SHP77 treated with DMSO at 0.1 percent for 48 hours (cell line): Measurements from ENCODE around the gene NOTCH1.
A peak's percentile ranks its signal among the peaks of the same experiment; 100 is the strongest.
"Not testable (repeated sequence)": the region's sequence is repeated elsewhere in the genome, so short reads cannot be mapped to it uniquely, and the experiment has no call there.

ENCODE experiments used
- DNase-seq: peaks from one replicate; lab custom pipeline; 2025; lab: John Stamatoyannopoulos, UW

The NOTCH1 gene

DNA sequence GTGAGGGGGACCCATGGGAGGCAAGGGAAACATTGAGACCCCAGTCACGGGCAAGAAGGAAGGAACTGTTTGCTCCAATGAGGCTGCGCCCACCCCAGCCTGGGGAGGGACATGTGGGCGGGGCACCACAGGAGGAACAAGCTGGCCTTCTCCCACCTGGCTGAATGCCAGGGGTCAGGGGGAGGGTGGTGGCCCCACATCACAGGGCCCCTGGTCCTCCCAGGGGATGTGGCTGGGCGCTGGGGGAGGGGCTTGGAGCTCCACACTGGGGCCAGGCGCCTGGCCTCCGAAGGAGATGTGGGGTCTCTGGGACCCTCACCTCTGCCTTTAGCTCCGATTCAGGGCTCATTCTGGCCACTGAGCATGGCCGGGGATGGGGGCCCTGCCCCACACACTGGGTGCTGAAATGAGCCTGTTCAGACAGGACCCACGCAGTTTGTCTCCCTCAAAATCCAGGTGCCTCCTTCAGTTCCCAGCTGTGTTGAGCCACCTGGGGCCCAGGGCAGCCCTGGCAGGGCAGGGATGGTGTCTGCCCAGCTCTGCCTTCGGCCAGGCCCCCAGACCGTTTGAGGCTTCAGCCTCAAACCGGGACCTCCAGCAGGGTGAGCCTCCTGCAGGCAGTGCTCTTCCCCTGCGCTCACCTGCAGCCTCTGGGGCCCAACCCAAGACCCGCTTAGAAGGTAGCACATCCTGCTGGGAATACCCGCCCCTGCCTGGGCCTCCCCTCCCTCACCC lies 33.2 kb upstream of the NOTCH1 start:
- DNase-seq: no peak

DNA sequence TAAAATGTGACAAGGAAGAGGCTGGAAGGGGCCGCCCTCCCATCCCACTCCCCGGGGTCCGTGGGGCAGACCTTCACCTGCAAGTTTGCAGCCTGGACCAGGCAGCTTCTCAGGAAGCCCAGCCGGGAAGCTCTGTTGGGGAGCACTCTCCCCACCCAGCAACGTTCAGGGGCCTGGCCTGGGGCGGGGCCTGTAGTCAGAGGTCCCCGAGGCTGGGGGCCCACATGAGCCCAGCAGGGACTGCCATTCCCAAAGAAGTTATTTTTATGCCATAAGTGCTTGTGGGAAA lies 32.7 kb upstream of the NOTCH1 start:
- DNase-seq: no peak

DNA sequence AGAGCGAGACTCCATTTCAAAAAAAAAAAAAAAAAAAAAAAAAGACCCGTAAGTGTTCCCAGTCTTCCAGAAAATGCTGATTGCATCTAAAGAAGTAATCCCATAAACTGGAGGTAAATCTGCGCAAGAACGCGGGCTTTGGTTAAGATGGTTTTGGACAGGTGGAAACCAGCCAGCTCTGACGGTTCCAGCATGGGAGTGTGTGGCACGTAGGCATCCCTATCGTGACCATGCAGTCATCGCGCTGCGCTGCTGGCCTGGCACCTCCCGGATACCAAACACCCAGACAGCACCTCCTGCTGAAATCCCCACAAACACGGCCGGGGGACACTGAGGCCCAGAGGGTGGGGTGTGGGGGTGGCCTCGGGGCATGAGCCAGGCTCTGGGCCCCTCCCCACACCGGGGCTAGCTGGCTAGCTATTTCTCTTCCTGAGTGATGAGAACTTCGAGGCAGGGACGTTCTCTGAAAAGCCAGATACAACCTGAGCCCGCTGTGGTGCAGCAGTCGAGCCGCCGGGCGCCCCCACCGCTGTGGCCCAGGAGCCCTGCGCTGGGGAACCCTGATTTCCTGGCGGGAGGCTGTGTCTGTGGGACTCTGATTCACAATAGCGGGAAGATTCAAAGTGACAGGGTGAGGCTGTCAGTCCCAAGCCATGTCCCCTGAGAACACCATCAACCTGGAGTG lies 32.2 kb upstream of the NOTCH1 start:
- DNase-seq: no peak

DNA sequence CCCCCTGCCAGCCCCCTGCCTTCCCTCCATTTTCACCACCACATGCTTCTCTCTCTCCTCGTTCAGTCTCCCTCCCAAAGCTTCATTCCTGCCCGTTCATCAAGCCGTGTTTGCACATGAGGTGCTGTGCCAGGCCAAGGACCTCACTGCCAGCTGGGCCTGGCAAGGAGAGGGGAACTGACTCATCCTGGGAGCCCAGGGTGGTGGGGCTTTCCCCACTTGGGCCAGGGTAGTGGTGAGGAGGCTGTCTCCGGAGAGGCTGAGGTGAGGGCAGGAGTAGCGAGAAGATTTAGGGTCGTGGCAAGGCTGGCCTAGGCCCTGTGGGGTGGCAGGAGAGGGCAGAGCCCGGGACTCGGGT lies 30.4 kb upstream of the NOTCH1 start:
- no peak for DNase-seq

DNA sequence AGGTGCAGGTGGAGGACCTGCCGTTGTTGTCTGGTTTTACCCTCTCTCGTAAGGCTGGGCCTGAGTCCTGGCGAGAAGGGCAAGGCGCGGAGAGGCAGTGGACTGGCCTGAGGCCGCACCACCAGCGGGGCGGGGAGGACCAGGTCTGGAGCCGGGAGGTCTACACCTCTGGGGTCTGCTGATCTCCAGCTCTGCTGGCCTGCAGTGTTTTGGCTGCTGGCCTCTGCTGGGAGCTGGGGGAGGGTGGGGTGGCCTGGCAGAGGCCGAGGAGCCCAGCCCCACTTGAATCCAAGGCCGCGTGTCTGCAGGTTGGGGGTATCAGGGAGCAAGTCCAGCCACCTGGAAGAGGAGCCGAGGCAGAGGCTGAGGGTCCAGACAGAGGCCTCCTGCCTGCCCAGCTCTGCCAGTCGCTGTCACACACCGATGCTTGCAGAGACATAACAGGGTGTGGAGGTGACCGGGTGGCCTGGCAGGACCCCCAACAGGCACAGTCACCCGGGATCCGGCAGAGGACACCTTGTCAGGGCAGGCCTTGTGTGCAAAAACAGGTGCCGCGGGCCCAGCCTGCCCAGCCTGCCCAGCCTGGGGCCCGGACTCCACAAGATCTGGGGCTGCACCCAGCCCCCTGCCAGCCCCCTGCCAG lies 29.9 kb upstream of the NOTCH1 start:
- DNase-seq: no peak

DNA sequence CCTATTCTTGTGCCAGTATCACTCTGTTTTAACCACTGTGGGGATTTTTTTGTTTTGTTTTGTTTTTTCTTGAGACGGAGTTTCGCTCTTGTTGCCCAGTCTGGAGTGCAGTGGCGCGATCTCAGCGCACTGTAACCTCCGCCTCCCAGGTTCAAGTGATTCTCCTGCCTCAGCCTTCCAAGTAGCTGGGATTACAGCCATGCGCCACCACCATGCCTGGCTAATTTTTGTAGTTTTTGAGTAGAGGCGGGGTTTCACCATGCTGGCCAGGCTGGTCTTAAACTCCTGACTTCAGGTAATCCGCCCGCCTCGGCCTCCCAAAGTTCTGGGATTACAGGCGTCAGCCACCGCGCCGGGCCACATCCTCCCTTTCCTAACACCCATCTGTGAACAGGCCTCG lies 28.8 kb upstream of the NOTCH1 start:
- DNase-seq: not testable (repeated sequence)

DNA sequence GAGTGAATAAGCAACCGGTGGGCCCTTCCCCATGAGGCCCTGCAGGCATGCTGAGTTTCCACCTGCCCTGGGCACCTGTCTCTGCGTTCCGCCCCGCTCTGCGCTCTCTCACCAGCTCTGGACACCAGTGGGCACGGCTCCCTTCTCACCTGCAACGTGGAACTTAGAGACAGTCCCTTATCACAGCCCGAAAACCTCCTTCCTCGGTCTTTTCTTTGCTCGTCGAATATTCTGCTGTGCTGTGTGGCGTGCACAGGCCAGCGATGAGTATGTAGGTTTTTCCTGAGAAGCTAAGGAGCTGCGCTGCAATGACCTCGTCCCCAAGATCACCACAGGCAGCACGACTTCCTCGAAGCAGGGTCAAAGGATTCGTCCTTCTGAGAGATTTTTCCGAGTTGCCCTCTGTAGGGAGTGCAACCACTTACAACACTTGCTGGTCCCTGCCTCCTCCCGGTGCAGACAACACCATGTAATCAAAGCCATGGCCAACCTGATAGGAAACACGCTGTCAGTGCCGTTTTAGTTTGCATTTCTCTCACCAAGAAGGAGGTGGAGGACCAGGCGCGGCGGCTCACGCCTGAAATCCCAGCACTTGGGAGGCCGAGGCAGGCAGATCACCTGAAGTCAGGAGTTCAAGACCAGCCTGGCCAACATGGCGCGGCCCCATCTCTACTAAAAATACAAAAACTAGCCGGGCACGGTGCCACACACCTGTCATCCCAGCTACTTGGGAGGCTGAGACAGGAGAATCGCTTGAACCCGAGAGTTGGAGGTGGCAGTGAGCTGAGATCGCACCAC lies 27.2 kb upstream of the NOTCH1 start:
- DNase-seq: no peak

DNA sequence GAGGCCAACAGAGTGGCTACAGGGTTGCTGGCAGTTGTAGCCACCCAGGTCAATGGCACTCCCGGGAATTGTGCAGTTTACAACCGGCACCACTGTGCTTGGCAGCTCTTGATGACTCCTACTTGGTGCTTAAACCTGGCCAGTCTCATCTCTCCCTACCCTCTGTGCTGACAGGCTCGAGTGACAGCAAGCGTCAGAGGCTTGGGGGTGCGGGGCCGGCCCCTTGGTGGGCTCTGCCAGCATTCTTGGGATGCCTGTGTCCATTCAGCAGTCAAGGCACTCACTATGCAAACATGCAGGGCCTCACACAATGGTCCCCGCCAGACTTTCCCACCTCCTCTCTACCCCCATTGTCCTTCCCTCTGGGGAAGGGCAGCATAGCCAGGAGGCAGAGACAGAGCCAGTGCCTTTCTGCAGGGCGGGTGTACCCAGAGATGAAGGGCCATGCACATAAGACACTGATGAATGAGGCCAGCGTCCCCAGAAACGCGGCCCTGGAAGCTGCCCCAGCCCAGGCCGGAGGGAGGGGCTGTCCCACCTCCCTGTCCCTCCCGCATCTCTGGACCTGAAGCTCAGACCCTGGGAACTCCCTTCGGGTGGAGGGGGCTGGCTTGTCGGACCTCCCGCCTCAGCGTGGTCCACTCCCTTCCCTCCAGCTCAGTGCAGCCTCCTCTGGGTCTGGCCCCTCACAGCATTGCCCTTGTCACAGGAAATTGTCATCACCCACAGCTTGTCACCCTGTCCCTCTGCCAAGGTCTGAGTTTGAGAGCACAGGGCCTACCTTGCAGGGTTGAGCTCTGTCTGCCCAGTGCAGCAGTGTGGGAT lies 26.4 kb upstream of the NOTCH1 start:
- no peak for DNase-seq

DNA sequence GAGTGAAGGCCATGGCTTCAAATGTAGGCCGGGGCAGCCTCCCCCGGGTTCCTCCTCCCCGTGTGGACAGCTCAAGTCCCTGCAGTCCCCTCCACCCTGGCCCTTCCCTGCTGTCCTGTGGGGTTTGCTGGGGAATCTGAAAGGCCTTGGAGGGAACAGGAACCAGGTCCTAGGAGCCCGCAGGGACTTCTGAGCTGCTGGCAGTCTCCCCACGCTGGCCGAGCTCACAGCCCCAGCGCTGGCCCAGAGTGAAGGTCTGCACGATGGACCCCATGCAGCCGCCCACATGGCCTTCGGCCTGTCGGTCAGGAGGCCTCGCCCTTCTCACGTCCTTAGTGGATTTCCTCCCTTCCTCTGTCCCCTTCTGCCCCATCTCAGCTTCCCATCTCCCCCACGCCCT lies 25.7 kb upstream of the NOTCH1 start:
- no peak for DNase-seq

DNA sequence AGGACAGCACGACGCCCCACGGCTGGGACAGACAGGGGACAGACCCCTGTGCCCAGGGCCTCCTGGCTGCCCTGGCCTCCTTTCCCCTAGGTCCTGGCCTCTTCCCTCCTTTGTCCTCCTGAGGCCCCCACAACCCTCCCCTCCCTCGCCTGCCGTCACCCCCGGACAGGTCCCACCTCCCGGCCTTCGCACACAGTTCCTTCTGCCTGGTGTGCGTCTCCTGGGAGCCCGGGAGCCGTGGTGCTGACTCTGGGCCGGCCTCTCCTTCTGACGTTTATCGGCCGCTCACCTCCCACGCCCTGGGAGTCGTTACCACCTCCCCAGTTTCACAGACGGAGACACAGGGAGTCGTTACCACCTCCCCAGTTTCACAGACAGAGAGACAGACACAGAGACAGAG lies 25.1 kb upstream of the NOTCH1 start:
- DNase-seq: no peak

DNA sequence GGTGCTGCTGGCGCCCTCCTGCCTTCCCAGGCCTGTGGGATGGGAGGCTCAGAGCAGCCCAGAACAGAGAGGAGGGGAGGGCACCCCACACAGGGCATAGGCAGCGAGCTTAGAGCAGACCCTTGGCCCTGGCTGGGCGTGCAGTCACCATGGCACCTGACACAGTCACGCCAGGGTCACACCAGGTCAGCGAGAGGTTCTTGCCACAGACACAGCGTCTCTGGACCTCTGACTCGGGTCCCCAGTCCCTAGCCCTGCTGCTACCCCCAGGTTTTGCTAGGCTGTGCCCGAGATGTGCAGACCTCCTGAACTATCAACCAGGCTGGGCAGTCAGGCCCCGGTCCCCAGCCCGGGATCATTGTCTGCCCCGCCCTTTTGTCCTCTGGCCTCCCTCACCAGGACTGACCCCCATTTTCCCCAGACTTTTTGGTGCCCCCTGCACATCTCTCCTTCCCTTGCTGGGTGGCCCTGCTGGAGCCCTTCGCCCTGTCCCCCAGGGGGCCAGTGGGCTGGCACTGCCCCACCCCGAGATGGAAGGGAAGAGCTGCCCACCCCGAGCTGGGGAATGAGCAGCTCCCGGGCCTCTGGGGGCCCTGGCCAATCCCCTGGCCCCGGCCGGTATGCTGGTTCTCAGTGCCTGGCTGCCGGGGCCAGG lies 24.5 kb upstream of the NOTCH1 start:
- DNase-seq: no peak

DNA sequence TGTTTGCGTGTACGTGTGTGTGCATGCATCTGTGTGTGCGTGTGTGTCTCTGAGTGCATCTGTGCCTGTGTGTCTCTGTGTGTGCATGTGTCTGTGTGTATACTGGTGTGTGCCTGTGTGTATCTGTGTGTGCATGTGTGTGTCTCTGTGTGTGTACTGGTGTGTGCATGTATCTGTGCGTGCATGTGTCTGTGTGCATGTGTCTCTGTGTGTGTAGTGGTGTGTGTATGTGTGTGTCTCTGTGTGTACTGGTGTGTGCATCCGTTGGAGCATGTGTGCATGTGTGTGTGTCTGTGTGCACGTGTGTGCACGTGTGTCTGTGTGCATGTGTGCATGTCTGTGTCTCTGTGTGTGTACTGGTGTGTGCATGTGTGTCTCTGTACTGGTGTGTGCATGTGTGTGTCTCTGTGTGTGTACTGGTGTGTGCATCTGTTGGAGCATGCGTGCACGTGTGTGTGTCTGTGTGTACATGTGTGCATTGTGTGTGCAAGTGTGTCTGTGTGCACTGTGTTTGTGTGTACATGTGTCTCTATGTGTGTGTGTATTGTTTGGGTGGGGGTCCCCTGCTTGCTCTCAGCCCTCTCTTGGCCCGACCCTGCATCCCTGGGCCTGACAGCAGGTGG lies 23.8 kb upstream of the NOTCH1 start:
- no peak for DNase-seq

DNA sequence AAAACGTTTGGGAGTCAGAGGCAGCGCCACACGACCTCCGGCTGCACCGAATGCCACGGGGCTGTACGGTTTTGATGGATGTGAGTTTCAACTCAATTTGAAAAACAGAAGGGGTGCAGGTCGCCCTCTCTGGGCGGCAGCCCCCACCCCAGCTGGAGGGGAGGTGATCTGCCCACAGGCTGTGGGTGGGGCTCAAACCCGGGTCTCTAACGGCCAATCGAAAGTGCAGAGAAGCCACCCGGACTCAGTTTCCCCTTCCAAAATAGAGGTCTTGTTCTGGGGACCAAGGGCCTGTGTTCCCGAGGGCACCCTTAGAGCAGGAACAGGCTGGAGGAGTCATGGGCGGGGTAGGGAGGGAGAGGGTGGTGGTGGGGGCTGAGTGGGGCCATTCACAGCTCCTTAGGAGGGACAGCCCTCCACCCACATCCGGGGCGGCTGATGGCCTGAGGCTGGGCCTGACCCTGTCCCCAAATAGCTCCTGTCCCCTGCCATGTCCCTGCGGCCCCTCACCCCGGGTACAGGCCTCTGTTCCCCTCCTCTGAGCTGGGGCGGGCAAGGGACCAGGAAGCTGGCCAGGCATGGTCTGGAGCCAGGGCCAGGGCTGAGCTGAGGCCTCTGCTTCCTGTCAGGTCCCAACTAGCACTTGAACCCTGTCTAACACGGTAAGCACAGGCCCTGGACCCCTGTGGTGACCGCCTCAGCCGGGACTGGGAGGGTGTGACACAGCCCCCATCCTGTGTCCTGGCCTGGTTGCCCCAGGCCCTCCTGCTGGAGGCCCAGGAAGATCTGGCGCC lies 22.6 kb upstream of the NOTCH1 start:
- no peak for DNase-seq

DNA sequence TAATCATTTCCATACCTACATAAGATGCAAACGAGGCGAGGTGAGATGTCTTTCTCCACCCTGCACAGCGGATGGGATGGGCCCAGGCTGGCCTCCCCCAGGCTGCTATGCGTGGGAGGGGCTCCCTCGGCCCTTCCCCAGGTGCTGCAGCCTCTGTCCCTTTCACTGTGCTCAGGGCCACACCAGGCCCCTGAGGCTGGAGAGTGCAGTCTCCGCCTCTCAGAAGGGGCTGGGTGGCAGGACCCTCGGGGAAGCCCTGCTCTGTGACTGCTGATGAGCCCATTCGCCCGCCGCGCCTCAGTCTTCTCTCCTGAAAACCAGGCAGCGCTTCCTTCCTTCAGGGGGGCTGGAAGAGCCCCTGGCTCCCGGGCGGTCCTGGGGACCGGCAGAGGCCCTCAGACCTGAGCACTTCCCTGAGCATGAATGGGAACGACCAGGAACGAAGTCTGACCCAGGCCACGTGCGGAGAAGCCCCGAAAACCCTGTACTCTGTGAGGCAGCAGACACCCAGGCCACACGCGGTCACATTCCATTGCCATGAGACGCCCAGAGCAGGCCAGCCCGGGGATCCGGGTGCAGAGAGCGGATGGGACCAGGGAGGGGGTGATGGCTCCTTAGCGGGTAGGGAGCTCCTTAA lies 21.9 kb upstream of the NOTCH1 start:
- no peak for DNase-seq

DNA sequence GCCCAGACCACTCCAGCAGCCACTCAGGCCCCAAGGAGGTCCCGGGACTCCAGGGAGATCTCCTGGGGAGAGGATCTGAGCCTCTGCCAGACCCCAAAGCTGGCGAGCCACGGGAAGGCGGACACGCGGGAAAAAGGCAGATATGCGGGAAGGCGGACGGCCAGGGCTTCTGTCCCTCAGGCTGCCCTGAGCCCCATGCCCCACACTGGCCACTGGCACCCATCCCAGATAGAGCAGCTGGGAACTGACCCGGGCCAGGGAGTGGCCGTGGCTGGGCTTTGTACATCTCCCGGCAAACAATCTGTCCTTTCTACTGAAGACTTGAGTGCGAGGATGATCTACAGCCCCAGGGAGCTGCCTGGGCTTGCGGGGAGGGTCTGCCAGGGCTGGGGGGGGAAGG lies 21.1 kb upstream of the NOTCH1 start:
- DNase-seq: peak; percentile 9

DNA sequence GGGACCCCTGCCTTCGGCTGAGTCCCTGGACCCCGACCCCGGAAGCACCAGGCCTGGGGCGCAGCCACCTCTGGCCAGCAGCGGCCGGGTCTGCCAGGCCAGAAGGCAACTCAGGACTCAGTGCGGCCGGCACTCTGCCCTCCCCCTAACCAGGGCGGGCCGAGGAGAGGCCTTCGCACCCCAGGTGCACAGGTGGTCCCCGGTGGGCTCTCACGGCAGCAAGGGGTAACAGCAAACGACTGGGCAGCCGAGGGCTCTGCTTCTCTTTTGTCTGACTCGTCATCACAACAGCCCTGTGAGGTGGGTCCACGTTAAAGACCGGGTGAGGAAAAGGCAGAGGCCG lies 20.7 kb upstream of the NOTCH1 start:
- DNase-seq: no peak

DNA sequence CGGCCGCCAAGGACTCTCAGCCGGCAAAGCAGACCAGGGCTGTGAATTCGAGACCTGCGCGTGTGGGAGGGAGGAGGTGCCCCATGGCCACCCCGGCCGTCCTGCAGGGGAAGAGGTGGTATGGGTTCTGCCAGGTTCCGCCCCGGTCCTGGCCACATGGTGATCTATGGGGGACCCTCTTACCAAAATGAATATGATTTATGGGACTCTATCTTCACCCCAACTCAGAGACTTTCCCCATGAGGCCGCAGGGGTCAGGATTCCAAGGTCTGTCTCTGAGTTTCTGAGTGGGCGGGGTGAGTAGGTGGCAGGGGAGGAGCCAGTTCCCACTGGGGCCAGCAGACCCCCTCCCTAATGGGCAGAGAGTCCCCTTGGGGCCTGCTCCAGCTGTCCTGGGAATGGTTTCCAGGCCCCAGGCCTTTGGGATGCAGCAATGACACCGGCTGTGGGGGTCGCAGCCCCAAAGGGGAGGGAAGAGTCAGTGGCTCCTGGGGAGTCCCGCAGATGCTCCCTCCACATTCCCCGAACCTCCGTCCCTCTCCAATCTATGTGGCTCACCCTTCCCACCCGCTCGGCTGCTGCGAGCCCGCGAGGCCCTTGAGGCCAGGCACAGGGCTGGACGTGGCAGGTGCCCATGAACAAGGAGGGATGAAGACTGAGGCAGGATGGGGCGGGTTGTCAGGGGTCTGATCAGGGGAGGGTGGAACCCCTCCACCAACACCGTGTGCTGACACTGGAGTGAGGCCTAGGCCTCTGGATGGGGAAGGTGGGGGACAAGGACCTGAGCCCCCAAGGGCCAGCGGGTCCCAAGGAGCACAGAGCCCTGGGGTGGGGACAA lies 20.1 kb upstream of the NOTCH1 start:
- no peak for DNase-seq

DNA sequence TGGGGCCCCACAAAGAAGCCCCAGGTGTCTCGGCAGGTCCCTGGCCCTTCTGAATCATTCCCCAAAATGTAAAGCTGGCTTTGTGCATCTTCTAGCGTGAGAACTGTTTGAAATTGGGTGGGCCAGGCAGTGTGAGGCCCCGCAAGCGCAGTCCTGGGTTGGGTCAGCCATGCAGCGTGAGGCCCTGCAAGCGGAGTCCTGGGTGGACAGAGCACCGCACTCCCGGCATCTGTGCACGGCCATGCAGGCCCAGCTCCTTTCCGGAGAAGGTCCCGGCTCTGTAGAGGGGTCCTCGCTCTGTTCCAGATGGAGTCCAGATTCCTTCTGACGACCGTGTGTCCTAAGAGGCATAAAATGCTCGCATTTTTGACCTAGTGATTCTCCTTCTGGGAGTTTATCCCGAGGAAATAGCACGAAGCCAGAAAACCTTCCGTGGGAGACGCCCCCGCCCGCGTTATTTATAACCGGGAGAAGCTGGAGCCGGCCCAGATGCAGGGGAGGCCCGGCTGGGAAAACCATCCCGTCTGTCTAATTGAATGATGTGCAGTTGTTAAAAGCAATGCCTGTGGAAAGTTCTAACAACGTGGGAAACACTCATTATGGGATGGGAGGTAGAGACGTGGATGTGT lies 19.4 kb upstream of the NOTCH1 start:
- no peak for DNase-seq
